NT2/D1 (cell line): ENCODE results near the gene IGBP1.
"Not testable (repeated sequence)": the region's sequence is repeated elsewhere in the genome, so short reads cannot be mapped to it uniquely, and the experiment has no call there.

Experiments used
- DNase-seq: peaks from one replicate; pipeline ENCODE4 v3.0.0-alpha.2; 2011; ENCODE audit warnings: low read depth, low spot score
- H3K27me3 ChIP-seq: 2 replicates; pipeline ENCODE4 v1.6.0; 2011; ENCODE audit warnings: mild to moderate bottlenecking; ENCODE audit not compliant: insufficient read length, insufficient read depth
- H3K36me3 ChIP-seq: 2 replicates; pipeline ENCODE4 v1.6.1; 2011; ENCODE audit warnings: mild to moderate bottlenecking, low read length, mixed read lengths; ENCODE audit not compliant: insufficient read depth, insufficient read length
- H3K4me1 ChIP-seq: 2 replicates; pipeline ENCODE4 v1.5.1; 2011; ENCODE audit not compliant: insufficient read depth, insufficient read length
- H3K4me3 ChIP-seq: 2 replicates; pipeline ENCODE4 v1.5.1; 2011; ENCODE audit warnings: low read depth; ENCODE audit not compliant: insufficient read length
- H3K9ac ChIP-seq: 2 replicates; pipeline ENCODE4 v1.6.0; 2011; ENCODE audit warnings: low read depth; ENCODE audit not compliant: insufficient read length
- H3K9me3 ChIP-seq: 2 replicates; pipeline ENCODE4 v1.5.1; 2011; ENCODE audit warnings: mild to moderate bottlenecking, low read length; ENCODE audit not compliant: insufficient read depth
- SUZ12 ChIP-seq: IDR thresholded peaks from 2 replicates; pipeline ENCODE4 v1.6.1; 2011; ENCODE audit not compliant: insufficient read length, insufficient read depth; ENCODE audit errors: extremely low read depth
- YY1 ChIP-seq: IDR thresholded peaks from 2 replicates; pipeline ENCODE4 v1.6.1; 2011; ENCODE audit not compliant: insufficient read length, insufficient read depth
- ZNF274 ChIP-seq: IDR thresholded peaks from 2 replicates; pipeline ENCODE4 v1.6.1; 2011; ENCODE audit warnings: mild to moderate bottlenecking, low read depth, low read length

IGBP1 gene

GRCh38 chrX:70176938-70177533 is 43.8 kb downstream of the IGBP1 start, which contains the start of gene DGAT2L6:
TSS of gene DGAT2L6 (plus strand) at chrX:70177483. CDS start at chrX:70177583, 100 bp downstream.
- no peak for TF ChIP-seq ZNF274
- H3K9ac ChIP-seq = no peak within 1 kb of the TSS
- no peaks in the 10 kb centered on the region for H3K9me3 ChIP-seq
- no peaks in the 10 kb centered on the region for H3K27me3 ChIP-seq
- peaks cover 5% of the 10 kb centered on the region for H3K4me1 ChIP-seq
- no peaks in the 10 kb centered on the region for H3K36me3 ChIP-seq
- no peak for DNase-seq
- no peak within 1 kb of the TSS for H3K4me3 ChIP-seq

- DNase-seq = no peak
- TF ChIP-seq ZNF274 (no peak), SUZ12 (no peak), YY1 (no peak)
Observed at GRCh38 chrX:70183091-70183490, 49.8 kb downstream of the IGBP1 start.

GRCh38 chrX:70190225-70190624 is 57.0 kb downstream of the IGBP1 start:
- Histone ChIP-seq H3K4me3 (no peak overlapping the region), H3K4me1 (no peaks in the 10 kb centered on the region), H3K9ac (no peak overlapping the region), H3K36me3 (no peaks in the 10 kb centered on the region), H3K9me3 (no peaks in the 10 kb centered on the region), H3K27me3 (no peaks in the 10 kb centered on the region)
- no peak for TF ChIP-seq SUZ12
- TF ChIP-seq ZNF274 = no peak
- TF ChIP-seq YY1 = no peak
- DNase-seq = no peak

More at GRCh38 chrX:70183091-70183490, 49.8 kb downstream of the IGBP1 start:
- Histone ChIP-seq H3K9ac (no peak overlapping the region), H3K27me3 (no peaks in the 10 kb centered on the region), H3K9me3 (no peaks in the 10 kb centered on the region), H3K4me1 (no peaks in the 10 kb centered on the region), H3K36me3 (no peaks in the 10 kb centered on the region), H3K4me3 (no peak overlapping the region)

GRCh38 chrX:70196961-70197720 is 63.9 kb downstream of the IGBP1 start:
- TF ChIP-seq SUZ12 (no peak), ZNF274 (no peak), YY1 (no peak)
- no peak overlapping the region for H3K9ac ChIP-seq
- H3K27me3 ChIP-seq = no peaks in the 10 kb centered on the region
- no peaks in the 10 kb centered on the region for H3K9me3 ChIP-seq
- H3K36me3 ChIP-seq = no peaks in the 10 kb centered on the region
- H3K4me1 ChIP-seq = no peaks in the 10 kb centered on the region
- DNase-seq = peak; percentile 64
- no peak overlapping the region for H3K4me3 ChIP-seq

GRCh38 chrX:70201732-70202131 is 68.5 kb downstream of the IGBP1 start:
- TF ChIP-seq SUZ12 (no peak), YY1 (no peak), ZNF274 (no peak)
- DNase-seq = no peak
- H3K4me1 ChIP-seq = no peaks in the 10 kb centered on the region
- H3K9ac ChIP-seq = no peak overlapping the region
- no peak overlapping the region for H3K4me3 ChIP-seq
- no peaks in the 10 kb centered on the region for H3K9me3 ChIP-seq
- no peaks in the 10 kb centered on the region for H3K27me3 ChIP-seq
- H3K36me3 ChIP-seq = no peaks in the 10 kb centered on the region

- no peaks in the 10 kb centered on the region for H3K4me1 ChIP-seq
- TF ChIP-seq ZNF274 (no peak), YY1 (no peak), SUZ12 (no peak)
- DNase-seq = no peak
- H3K4me3 ChIP-seq = no peak overlapping the region
- H3K36me3 ChIP-seq = no peaks in the 10 kb centered on the region
- no peaks in the 10 kb centered on the region for H3K9me3 ChIP-seq
- H3K27me3 ChIP-seq = no peaks in the 10 kb centered on the region
- H3K9ac ChIP-seq = no peak overlapping the region
Observed at GRCh38 chrX:70208479-70208878, 75.2 kb downstream of the IGBP1 start.

GRCh38 chrX:70209570-70209969 is 76.3 kb downstream of the IGBP1 start:
- not testable (repeated sequence) for H3K9ac ChIP-seq, H3K4me3 ChIP-seq, H3K27me3 ChIP-seq, DNase-seq, H3K4me1 ChIP-seq, H3K36me3 ChIP-seq, H3K9me3 ChIP-seq
